KMS-11 (cell line): Measurements from ENCODE around the gene POLR1F.

ENCODE experiments used
- H2AFZ ChIP-seq: fragments of 200-600 bp; sonication (generic); 2 replicates; pipeline ENCODE4 v1.6.1; 2016; ENCODE audit warnings: antibody characterized with exemption, mixed run types, low read depth
- H3K27ac ChIP-seq: fragments of 200-600 bp; sonication (generic); 2 replicates; pipeline ENCODE4 v1.6.1; 2016; ENCODE audit warnings: mild to moderate bottlenecking, mixed run types
- H3K27me3 ChIP-seq: fragments of 200-600 bp; sonication (generic); 2 replicates; pipeline ENCODE4 v1.6.1; 2017; ENCODE audit warnings: mild to moderate bottlenecking, low read depth, mixed run types, moderate library complexity; ENCODE audit not compliant: insufficient read depth
- H3K36me3 ChIP-seq: fragments of 200-600 bp; sonication (generic); 2 replicates; pipeline ENCODE4 v1.6.1; 2017; ENCODE audit warnings: mild to moderate bottlenecking, mixed run types; ENCODE audit not compliant: insufficient read depth
- H3K4me1 ChIP-seq: fragments of 200-600 bp; sonication (generic); 2 replicates; pipeline ENCODE4 v1.6.1; 2016; ENCODE audit warnings: mild to moderate bottlenecking, low read depth, mixed run types; ENCODE audit not compliant: poor library complexity, severe bottlenecking
- H3K4me2 ChIP-seq: fragments of 200-600 bp; sonication (generic); 2 replicates; pipeline ENCODE4 v1.7.0; 2016; ENCODE audit warnings: mild to moderate bottlenecking, mixed run types
- H3K4me3 ChIP-seq: fragments of 200-600 bp; sonication (generic); IDR thresholded peaks from 2 replicates; pipeline ENCODE4 v1.6.1; 2017; ENCODE audit warnings: low read depth, low read length, mixed read lengths; ENCODE audit not compliant: insufficient read depth
- H3K79me2 ChIP-seq: fragments of 200-600 bp; sonication (generic); 2 replicates; pipeline ENCODE4 v1.6.1; 2016; ENCODE audit warnings: low read depth, mixed run types; ENCODE audit not compliant: insufficient read depth
- H3K9ac ChIP-seq: fragments of 200-600 bp; sonication (generic); 2 replicates; pipeline ENCODE4 v1.6.1; 2016; ENCODE audit warnings: mild to moderate bottlenecking, mixed run types
- H4K20me1 ChIP-seq: fragments of 200-600 bp; sonication (generic); 2 replicates; pipeline ENCODE4 v1.6.1; 2016; ENCODE audit warnings: mild to moderate bottlenecking, mixed run types; ENCODE audit not compliant: insufficient read depth
- TF ChIP-seq, protein P1 (sequence below): fragments of 200-600 bp; sonication (generic); conservative IDR thresholded peaks from 2 replicates; pipeline ENCODE4 v1.6.1; 2017; ENCODE audit warnings: low read depth, mild to moderate bottlenecking, antibody characterized with exemption, low read length, moderate library complexity, mixed read lengths

The POLR1F gene

DNA sequence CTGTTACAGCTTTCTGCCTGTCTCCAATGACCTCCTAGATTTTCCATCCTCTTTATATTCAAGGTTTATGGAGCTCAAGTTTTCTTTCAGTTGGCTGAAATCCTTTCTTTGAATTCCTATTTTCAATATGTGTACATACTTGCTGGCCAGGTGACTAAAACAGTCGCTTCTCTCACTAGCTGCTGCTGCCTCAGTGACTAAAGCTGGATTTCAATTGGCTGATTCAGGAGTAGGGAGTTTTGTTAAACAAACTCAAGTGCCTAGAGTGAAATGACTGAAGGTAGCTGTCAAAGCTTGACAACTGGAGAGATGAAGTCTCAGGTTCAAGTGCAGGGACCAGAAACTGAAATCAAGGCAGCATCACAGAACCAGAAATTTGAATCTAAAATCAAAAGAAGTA lies 6.7 kb upstream of the POLR1F start:
- Histone ChIP-seq H3K36me3 (no peaks in the 10 kb centered on the region), H3K27me3 (no peaks in the 10 kb centered on the region), H3K4me1 (no peaks in the 10 kb centered on the region), H4K20me1 (no peaks in the 10 kb centered on the region; the same call in 1 of the 2 replicates), H3K79me2 (no peaks in the 10 kb centered on the region), H3K4me3 (no peak overlapping the region), H3K4me2 (no peak overlapping the region), H2AFZ (no peak overlapping the region), H3K27ac (no peak overlapping the region), H3K9ac (no peak overlapping the region)
- TF ChIP-seq, protein P1, sequence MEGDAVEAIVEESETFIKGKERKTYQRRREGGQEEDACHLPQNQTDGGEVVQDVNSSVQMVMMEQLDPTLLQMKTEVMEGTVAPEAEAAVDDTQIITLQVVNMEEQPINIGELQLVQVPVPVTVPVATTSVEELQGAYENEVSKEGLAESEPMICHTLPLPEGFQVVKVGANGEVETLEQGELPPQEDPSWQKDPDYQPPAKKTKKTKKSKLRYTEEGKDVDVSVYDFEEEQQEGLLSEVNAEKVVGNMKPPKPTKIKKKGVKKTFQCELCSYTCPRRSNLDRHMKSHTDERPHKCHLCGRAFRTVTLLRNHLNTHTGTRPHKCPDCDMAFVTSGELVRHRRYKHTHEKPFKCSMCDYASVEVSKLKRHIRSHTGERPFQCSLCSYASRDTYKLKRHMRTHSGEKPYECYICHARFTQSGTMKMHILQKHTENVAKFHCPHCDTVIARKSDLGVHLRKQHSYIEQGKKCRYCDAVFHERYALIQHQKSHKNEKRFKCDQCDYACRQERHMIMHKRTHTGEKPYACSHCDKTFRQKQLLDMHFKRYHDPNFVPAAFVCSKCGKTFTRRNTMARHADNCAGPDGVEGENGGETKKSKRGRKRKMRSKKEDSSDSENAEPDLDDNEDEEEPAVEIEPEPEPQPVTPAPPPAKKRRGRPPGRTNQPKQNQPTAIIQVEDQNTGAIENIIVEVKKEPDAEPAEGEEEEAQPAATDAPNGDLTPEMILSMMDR, result no peak

DNA sequence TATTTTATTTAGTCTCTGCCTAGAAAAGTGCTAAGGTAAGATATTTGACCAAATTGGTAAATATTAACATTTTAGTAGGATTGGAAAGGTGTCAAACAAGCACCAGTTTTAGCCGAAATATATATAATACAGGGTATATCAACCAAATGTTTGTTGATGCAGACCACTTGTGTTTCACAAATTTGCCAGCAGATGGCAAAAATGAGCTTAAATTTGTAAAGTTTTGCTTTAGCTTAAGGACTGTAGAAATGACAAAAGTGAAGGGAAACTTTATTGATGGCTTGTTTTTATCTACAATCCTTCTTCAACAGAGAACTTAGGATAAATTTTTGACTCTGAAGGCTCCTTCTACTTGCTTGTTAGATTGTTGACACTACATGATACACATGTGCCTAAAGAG lies 4.8 kb upstream of the POLR1F start:
- H3K4me1 ChIP-seq, result peaks cover 7% of the 10 kb centered on the region
- TF ChIP-seq, protein P1, result peak; percentile 82
- no peak overlapping the region for H2AFZ ChIP-seq
- no peak overlapping the region for H3K4me2 ChIP-seq
- H3K9ac ChIP-seq, result no peak overlapping the region
- no peaks in the 10 kb centered on the region for H3K36me3 ChIP-seq
- H4K20me1 ChIP-seq, result no peaks in the 10 kb centered on the region; the same call in 1 of the 2 replicates
- H3K27ac ChIP-seq, result no peak overlapping the region
- peaks cover 1% of the 10 kb centered on the region; the same call in 1 of the 2 replicates for H3K79me2 ChIP-seq
- no peaks in the 10 kb centered on the region for H3K27me3 ChIP-seq
- no peak overlapping the region for H3K4me3 ChIP-seq

DNA sequence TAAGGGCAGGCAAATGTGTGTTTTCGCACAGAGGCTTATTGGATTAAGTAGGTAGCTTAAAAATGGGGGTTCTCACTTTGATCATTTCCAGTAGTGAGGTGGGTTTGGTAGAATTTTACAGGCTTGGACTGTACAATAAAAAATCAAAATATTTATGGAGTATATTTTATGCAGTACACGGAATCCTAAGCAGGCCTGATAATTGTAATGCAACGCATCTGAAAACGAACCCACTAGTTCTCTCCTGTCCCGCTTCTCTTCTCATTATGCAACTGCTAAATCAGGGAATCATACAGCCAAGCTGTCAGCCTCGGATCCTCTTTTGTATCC lies 377 bp upstream of the POLR1F start:
- peak overlapping the region; percentile 81; the same call in 1 of the 2 replicates for H3K9ac ChIP-seq
- peaks cover 26% of the 10 kb centered on the region for H3K4me1 ChIP-seq
- TF ChIP-seq, protein P1, result peak; percentile 57; the same call in 1 of the 2 replicates
- peak overlapping the region; percentile 43; the same call in 1 of the 2 replicates for H3K4me2 ChIP-seq
- peaks cover 46% of the 10 kb centered on the region for H3K79me2 ChIP-seq
- no peaks in the 10 kb centered on the region for H3K36me3 ChIP-seq
- no peaks in the 10 kb centered on the region for H4K20me1 ChIP-seq
- H3K4me3 ChIP-seq, result peak overlapping the region; percentile 39
- no peaks in the 10 kb centered on the region for H3K27me3 ChIP-seq
- peak overlapping the region; percentile 87 for H2AFZ ChIP-seq
- H3K27ac ChIP-seq, result peak overlapping the region; percentile 58; the same call in 1 of the 2 replicates

DNA sequence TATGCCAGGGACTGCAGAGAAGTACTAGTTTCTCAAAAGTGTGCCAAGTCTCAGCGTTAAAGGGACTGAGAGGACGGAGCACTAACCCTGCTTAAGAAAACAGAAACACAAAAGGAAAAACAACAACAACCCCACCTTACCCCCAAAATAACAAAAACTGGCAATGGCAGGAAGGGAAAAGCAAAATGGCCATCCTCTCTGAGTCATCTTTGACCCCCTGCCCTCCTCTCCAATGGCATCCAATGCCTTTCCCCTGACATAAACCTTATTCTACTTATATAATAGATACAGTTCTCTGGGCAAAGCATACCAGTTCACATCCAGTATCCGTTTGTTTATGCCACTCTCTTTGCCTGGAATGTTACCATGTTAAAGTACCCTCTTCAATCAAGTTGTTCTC lies 1.6 kb downstream of the POLR1F start:
- Histone ChIP-seq H3K4me3 (no peak overlapping the region), H3K9ac (no peak overlapping the region; the same call in 1 of the 2 replicates), H3K79me2 (peaks cover 62% of the 10 kb centered on the region)

More for the DNA sequence above, 1.6 kb downstream of the POLR1F start:
- TF ChIP-seq, protein P1, result no peak
- Histone ChIP-seq H3K27ac (no peak overlapping the region), H3K4me1 (peaks cover 26% of the 10 kb centered on the region), H3K4me2 (peak overlapping the region; percentile 92), H4K20me1 (no peaks in the 10 kb centered on the region), H2AFZ (no peak overlapping the region), H3K27me3 (no peaks in the 10 kb centered on the region), H3K36me3 (no peaks in the 10 kb centered on the region)
